ENCODE data around the gene AP2A2.

DNA sequence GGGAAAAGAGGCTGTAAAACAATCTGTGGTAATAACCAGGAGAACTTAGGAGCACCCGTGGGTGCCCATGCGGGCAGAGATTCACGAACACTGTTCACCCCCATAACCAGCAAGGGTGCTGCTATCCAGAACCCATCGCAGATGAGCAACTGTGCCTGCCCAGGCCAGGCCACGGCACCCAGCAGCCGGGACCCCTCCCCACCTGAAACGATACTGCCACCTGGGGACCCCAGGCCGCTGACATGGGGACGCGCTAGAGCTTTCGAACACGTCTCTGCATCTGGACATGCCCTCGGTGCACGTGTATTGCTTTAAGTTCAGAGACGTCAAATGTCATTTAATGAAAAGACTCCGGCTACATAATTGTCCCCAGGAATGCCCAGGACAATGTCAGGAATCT lies 134.7 kb downstream of the AP2A2 start:
- TF ChIP-seq CTCF (IDR thresholded peaks at IDR 0.05) = no peak
- TF ChIP-seq POLR2A (IDR thresholded peaks at IDR 0.05) = no peak
